K562 (cell line): ENCODE data around the gene NAA80. TPM values are rescaled to one million over a fixed set of nuclear protein-coding genes. Genes with fewer than 3 reads are reported as not detected.

Source experiments
- ATF1 ChIP-seq, 2 experiments: fragments of 450-650 bp in 1 of 2; IDR thresholded peaks; 2 replicates each; pipeline ENCODE4 v1.6.1; 2016; ENCODE audit warnings: missing compliant biosample characterization in 1 of 2, missing genetic modification characterization in 1 of 2
- EGR1 ChIP-seq: fragments of 450-650 bp; conservative IDR thresholded peaks from 2 replicates; pipeline ENCODE4 v1.6.1; 2017; ENCODE audit warnings: mild to moderate bottlenecking
- FOSL1 ChIP-seq: fragments of 200-800 bp; sonication (Bioruptor generic); conservative IDR thresholded peaks from 2 replicates; pipeline ENCODE4 v1.6.1; 2016; ENCODE audit warnings: missing genetic modification characterization, missing compliant biosample characterization
- GATAD2B ChIP-seq: fragments of 450-650 bp; IDR thresholded peaks from 2 replicates; pipeline ENCODE4 v1.6.1; 2017; ENCODE audit warnings: mild to moderate bottlenecking, borderline replicate concordance
- HMG20A ChIP-seq: fragments of 450-650 bp; formaldehyde crosslinking; conservative IDR thresholded peaks from 2 replicates; pipeline ENCODE4 v1.4.0; 2020; ENCODE audit warnings: mild to moderate bottlenecking, mixed read lengths
- NRF1 ChIP-seq, 2 experiments: fragments of 450-650 bp; IDR thresholded peaks in 1 of 2; conservative IDR thresholded peaks in 1 of 2; 2 replicates each; pipeline ENCODE4 v1.6.1; 2014; ENCODE audit warnings: mild to moderate bottlenecking in 2 of 2
- POLR2B ChIP-seq: fragments of 450-650 bp; IDR thresholded peaks from 2 replicates; pipeline ENCODE4 v1.6.1; 2018; ENCODE audit warnings: low read depth; ENCODE audit not compliant: partially characterized antibody
- POLR3A ChIP-seq: IDR thresholded peaks from 2 replicates; pipeline ENCODE4 v1.6.1; 2011; ENCODE audit warnings: borderline replicate concordance, mild to moderate bottlenecking, moderate library complexity; ENCODE audit not compliant: insufficient read length, insufficient read depth; ENCODE audit errors: extremely low read depth
- REST ChIP-seq, 2 experiments: fragments of 450-650 bp; formaldehyde crosslinking in 1 of 2; IDR thresholded peaks; 2 replicates each; pipeline versions ENCODE4 v1.4.0 to v1.6.1; 2014 to 2020; ENCODE audit warnings: mild to moderate bottlenecking in 2 of 2, borderline replicate concordance in 1 of 2, low read depth in 1 of 2
- ZNF224 ChIP-seq: sonication (generic); formaldehyde crosslinking; IDR thresholded peaks from 2 replicates; pipeline ENCODE4 v1.8.0; 2022; ENCODE audit warnings: mild to moderate bottlenecking, missing genetic modification reagents
- polyA plus RNA-seq, 8 experiments: library from polyadenylated mRNA; depleted of rRNA in 4 of 8; stranded (reverse) in 5 of 8; unstranded in 3 of 8; fragments of >200 nt; fragmentation: Nextera tagmentation in 2 of 8; fragmentation: Illumina TruSeq in 1 of 8; extraction: Ambion mirVana in 2 of 8; extraction: Trizol in 1 of 8; gene quantifications; 2 replicates each; pipeline versions ENCODE4 v1.2.1 to v1.2.3, GENCODE V29; 2011 to 2014; ENCODE audit warnings: inconsistent platforms in 1 of 8, missing spikeins in 1 of 8
- total RNA-seq, 7 experiments: library from RNA; depleted of rRNA in 6 of 7; stranded (reverse); fragments of >200 nt in 6 of 7; fragmentation: Illumina TruSeq in 2 of 7; extraction: Trizol in 2 of 7; gene quantifications; 2 replicates each; pipeline versions ENCODE4 v1.2.1 to v1.2.3, GENCODE V29; 2011 to 2021; ENCODE audit warnings: low replicate concordance in 1 of 7
- TF ChIP-seq, protein P1 (sequence below): sonication (generic); formaldehyde crosslinking; IDR thresholded peaks from 2 replicates; pipeline ENCODE4 v1.8.0; 2022; ENCODE audit warnings: mild to moderate bottlenecking, missing genetic modification reagents, borderline replicate concordance
- TF ChIP-seq, protein P2 (sequence below): fragments of 450-650 bp; formaldehyde crosslinking; IDR thresholded peaks from 2 replicates; pipeline ENCODE4 v1.4.0; 2020; ENCODE audit warnings: mild to moderate bottlenecking, moderate library complexity

The NAA80 gene
- total and polyA plus RNA-seq, 9 of the 15 experiments (the other 6 are each of a cell fraction or from before 2014, with no cell fraction given): 0.82 to 24.0 (median 8.6) TPM

DNA sequence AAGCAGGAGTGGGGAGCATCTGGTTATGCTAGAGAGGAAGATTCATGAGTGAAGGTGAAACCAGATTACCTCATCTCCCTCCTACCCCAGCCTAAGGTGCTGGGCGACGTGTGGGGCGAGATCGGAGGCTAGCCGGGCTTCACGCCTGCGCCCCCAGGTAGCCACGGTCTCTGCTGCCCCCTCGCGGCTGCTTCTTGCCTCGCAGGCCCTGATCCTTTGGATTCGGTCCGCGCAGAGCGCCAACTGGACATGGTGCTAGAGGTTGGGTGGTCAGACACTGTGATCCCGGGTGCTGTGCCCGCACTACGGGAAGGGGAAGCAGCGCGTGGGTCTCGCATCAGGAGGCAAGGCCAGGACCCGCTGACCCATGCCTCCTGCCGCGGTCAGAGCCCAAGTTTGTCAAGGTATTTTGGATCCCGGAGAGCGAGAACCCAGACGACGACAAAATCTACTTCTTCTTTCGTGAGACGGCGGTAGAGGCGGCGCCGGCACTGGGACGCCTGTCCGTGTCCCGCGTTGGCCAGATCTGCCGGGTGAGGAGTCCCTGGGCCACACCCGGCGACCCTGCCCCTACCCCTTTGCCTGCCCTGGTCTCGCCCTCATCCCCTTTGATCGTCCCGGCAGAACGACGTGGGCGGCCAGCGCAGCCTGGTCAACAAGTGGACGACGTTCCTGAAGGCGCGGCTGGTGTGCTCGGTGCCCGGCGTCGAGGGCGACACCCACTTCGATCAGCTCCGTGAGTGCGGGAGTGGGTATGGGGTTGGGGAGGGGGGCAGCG lies 26.1 kb downstream of the NAA80 start (continued):
- TF ChIP-seq REST (IDR thresholded peaks at IDR 0.05; ENCODE audit: borderline replicate concordance) (peak; percentile 93), REST (CRISPR knock-in tag; IDR thresholded peaks at IDR 0.05; ENCODE audit: low read depth) (no peak), GATAD2B (no peak), HMG20A (CRISPR knock-in tag) (no peak), EGR1 (peak; percentile 52), POLR2B (no peak), ATF1 (CRISPR knock-in tag; IDR thresholded peaks at IDR 0.05) (no peak), ATF1 (tag; IDR thresholded peaks at IDR 0.05) (0 out of 2 replicates have a peak, but pooled peaks have one; percentile 24), FOSL1 (tag) (no peak), NRF1 (conservative IDR thresholded peaks at IDR 0.05 in 1 of 2, IDR thresholded peaks at IDR 0.05 in 1 of 2) (peak; percentile 65 to 72), POLR3A (no peak), ZNF224 (CRISPR knock-in tag) (no peak)
- TF ChIP-seq, protein P1, sequence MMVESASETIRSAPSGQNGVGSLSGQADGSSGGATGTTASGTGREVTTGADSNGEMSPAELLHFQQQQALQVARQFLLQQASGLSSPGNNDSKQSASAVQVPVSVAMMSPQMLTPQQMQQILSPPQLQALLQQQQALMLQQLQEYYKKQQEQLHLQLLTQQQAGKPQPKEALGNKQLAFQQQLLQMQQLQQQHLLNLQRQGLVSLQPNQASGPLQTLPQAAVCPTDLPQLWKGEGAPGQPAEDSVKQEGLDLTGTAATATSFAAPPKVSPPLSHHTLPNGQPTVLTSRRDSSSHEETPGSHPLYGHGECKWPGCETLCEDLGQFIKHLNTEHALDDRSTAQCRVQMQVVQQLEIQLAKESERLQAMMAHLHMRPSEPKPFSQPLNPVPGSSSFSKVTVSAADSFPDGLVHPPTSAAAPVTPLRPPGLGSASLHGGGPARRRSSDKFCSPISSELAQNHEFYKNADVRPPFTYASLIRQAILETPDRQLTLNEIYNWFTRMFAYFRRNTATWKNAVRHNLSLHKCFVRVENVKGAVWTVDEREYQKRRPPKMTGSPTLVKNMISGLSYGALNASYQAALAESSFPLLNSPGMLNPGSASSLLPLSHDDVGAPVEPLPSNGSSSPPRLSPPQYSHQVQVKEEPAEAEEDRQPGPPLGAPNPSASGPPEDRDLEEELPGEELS (CRISPR knock-in tag): no peak
- TF ChIP-seq, protein P2, sequence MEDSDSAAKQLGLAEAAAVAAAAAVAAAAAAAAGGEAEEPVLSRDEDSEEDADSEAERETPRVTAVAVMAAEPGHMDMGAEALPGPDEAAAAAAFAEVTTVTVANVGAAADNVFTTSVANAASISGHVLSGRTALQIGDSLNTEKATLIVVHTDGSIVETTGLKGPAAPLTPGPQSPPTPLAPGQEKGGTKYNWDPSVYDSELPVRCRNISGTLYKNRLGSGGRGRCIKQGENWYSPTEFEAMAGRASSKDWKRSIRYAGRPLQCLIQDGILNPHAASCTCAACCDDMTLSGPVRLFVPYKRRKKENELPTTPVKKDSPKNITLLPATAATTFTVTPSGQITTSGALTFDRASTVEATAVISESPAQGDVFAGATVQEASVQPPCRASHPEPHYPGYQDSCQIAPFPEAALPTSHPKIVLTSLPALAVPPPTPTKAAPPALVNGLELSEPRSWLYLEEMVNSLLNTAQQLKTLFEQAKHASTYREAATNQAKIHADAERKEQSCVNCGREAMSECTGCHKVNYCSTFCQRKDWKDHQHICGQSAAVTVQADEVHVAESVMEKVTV (CRISPR knock-in tag): peak; percentile 89
